Erythroblast (primary cell): Measurements from ENCODE around the gene GNB2.

ENCODE experiments used
- DNase-seq, 2 experiments: peaks; one replicate each; lab custom pipeline; 2025; lab: John Stamatoyannopoulos, UW
- GATA1 ChIP-seq: IDR thresholded peaks from 2 replicates; pipeline ENCODE4 v1.6.1; 2011; ENCODE audit warnings: low read depth, mild to moderate bottlenecking, control low read depth, low read length, moderate library complexity
- POLR2A ChIP-seq: IDR thresholded peaks from 2 replicates; pipeline ENCODE4 v1.6.1; 2011; ENCODE audit warnings: mild to moderate bottlenecking, low read length

GNB2 gene

DNA sequence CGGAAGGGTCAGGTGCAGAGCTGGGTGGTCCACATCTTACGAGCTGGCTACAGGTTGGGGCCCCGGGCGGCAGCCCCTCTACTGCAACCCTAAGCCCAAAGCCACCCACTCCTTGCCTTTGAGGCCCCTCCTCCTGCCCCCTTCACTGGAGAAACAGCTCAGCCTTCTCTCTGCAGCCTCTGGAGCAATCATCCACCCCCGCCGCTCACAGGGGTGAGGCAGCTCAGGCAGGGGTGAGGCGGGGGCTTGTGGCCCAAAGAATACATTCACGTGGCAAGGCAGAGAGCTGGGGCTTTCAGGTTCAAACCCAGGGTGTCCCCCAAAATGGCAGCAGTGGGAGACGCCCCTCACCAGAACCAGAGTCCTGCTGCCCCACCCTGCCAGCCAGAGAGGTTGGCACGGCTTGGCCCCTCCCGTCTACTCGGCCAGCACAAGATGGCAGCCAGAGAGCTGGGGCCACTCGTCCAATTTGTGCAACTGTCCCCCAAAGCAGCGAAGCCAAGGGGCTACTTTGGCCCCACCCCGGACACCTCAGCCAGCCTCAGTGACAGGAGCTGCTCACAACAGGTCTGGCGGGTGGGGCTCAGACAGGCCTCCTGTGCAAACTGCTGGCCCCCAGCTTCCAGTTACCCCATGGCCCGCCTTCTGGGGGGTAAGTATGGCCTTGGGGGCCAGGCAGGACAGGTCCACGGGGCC is 7.2 kb downstream of the GNB2 start:
- TF ChIP-seq POLR2A: no peak
- TF ChIP-seq GATA1: no peak
- no peak for DNase-seq

GRCh38 chr7:100681491-100682227 is 8.1 kb downstream of the GNB2 start:
- no peak for DNase-seq
- TF ChIP-seq GATA1 (no peak), POLR2A (no peak)

- TF ChIP-seq POLR2A (no peak), GATA1 (no peak)
- peak in 1 of 2 experiments; percentile 43 for DNase-seq
Measured at GRCh38 chr7:100682228-100682741, 8.7 kb downstream of the GNB2 start.

DNA sequence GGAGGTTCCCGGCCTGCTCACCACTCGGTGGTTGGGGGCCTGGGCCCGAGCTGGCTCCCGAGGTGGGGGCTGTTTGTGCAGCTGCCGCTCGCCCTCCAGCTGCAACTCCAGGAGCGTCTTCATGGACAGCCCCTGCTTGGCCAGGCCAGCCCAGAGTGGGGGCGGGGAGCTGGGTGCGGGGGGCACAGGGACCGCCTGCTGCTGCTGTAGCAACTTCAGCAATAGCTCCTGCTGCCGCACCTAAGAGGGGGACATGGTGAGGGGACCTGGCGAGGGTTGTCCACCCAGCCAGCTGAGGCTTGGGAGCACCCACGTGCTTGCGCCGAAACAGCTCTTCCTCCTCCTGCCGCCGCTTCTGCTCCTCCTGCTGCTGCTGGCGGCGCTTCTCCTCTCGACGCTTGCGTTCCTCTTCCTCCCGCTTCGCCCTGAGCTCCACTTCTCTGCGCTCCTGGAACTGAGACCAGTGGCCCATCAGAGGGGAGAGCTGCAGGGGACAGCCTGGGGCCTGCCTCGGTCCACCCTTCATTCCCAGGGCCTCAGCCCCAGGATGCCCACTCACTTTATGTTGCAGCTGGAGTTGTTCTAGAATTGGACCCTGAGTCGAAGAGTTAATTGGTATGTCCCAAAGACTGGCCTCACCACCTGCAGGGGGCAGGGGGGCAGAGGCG is 9.6 kb downstream of the GNB2 start:
- DNase-seq: no peak
- no peak for TF ChIP-seq POLR2A
- no peak for TF ChIP-seq GATA1

DNA sequence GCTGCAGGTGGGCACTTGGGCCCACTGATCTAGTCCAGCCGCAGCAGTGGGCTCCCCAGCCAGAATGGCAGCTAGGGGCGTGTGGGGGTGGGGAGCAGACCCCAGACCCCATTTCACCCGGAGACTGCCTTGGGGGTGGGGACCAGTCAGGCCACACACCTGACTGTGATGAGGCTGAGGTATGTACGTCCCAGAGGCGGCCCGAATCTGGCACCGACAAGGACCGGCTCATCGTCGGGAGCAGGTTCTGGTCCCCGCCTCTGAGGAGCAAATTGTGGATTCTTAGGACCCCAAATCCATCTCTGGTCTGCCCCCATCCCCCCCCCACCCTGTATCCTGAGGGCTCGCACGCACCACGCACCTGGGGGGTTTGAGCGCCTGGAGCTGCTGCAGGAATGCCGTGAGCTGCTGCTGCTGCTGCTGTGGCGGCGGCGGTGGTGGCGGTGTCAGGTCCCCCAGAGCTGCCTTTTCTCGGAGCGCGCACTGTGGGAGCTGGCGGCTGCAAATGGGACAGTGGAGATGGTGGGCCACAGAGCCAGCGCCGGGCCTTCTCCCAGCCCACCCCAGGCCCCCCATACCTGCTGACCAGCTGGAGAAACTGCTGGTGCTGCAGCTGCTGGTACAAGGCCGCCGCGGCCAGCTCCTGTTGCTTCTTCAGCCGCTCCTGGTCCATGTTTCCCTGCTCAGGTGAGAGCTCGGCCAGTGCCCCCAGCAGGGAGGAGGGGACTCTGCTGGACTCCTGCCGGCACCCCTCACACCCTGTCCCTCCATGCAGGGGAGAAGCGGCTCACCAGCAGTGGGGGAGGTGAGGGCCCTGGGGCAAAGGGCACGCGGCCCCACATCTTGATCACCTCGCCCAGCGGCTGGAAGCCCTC is 10.4 kb downstream of the GNB2 start:
- TF ChIP-seq POLR2A (no peak), GATA1 (no peak)
- DNase-seq: no peak

GRCh38 chr7:100684534-100685042 is 11.0 kb downstream of the GNB2 start:
- TF ChIP-seq GATA1 (no peak), POLR2A (no peak)
- DNase-seq: no peak

GRCh38 chr7:100685049-100685605 is 11.6 kb downstream of the GNB2 start:
- no peak for DNase-seq
- TF ChIP-seq POLR2A (no peak), GATA1 (no peak)

GRCh38 chr7:100685631-100686145 is 12.1 kb downstream of the GNB2 start:
- TF ChIP-seq POLR2A: no peak
- no peak for TF ChIP-seq GATA1
- DNase-seq: no peak

GRCh38 chr7:100686201-100686821 is 12.8 kb downstream of the GNB2 start:
- TF ChIP-seq GATA1 (no peak), POLR2A (no peak)
- DNase-seq: no peak

DNA sequence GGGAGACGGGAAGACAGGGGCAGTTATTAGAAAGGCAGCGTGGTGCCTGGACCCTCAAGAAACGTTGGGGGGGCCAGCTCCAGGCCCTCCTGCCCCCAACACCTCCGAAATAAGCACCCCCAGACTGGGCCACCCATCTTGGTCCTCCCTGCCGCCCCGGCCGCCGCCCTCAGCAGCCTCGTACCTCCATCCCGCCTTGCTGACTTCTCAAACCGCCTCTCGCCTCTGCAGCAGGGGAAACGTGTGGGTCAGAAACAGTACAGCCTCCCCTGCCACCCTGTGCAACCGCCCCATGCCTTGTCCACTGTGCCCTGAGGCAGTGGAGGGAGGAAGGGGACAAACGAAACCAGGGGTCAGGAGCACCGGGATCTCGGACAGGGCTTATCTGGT is 13.3 kb downstream of the GNB2 start:
- TF ChIP-seq GATA1: no peak
- no peak for TF ChIP-seq POLR2A
- DNase-seq: no peak

DNA sequence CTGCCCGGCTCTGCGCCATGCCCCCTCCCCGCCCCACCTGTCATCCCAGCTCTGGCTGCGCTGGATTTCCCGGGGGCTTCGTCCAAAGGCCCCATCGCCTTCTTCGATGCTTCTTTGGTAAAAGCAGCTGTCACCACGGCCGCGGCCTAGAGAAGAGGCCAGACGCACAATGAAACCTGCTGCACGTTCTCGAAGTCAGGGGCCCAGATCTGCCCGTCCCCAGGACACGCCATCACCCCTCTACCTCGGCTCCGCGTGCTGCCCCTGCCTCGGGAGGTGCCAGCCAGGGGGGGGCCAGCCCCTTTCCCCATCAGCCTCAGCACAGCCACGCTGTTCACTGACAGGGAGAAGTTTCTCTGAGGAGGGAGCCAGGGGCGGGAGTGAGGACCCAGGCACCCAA is 13.7 kb downstream of the GNB2 start:
- TF ChIP-seq GATA1: no peak
- no peak for TF ChIP-seq POLR2A
- DNase-seq: no peak

DNA sequence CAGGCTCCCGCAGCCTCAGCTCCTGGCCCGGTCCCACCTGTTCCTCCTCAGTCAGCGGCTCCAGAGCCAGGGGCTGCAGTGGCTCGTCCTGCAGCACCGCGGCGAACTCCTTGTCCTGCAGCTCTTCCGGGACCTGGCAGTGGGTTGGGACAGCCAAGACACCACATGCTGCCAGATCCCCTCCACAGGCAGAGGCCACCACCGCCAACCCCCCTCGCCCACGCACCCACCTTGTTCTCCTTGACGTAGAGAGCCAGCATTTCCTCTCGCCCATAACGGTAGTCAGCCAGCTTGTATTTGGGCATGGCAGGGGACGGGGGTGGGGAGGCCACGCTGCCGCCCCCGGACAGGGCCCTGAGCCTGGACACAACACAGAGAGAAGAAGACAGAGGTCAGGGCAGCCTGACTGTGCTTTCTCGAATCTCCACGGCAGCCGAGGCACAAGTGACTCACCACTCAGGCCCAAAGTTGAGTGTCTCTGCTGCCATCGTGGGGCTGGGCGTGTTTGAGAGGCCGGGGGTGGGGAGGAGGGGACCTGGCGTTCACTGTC is 14.3 kb downstream of the GNB2 start:
- DNase-seq: no peak
- TF ChIP-seq GATA1 (no peak), POLR2A (no peak)
